GM19099 (cell line): ENCODE measurements around the gene HAUS1.

Experiments used
- POLR2A ChIP-seq: IDR thresholded peaks from 3 replicates; pipeline ENCODE4 v1.6.1; 2011; ENCODE audit warnings: low read depth; ENCODE audit not compliant: insufficient read length; ENCODE audit errors: extremely low read depth

The HAUS1 gene

GRCh38 chr18:46130061-46130460 lies 25.9 kb downstream of the HAUS1 start:
- no peak for TF ChIP-seq POLR2A

- TF ChIP-seq POLR2A: no peak
These were observed 29.3 kb downstream of the HAUS1 start for GRCh38 chr18:46133534-46133933.

GRCh38 chr18:46134920-46135675 lies 30.9 kb downstream of the HAUS1 start:
- no peak for TF ChIP-seq POLR2A

GRCh38 chr18:46140173-46140572 lies 36.0 kb downstream of the HAUS1 start:
- TF ChIP-seq POLR2A: no peak

- TF ChIP-seq POLR2A: no peak
These were observed 37.0 kb downstream of the HAUS1 start for GRCh38 chr18:46141199-46141598.

GRCh38 chr18:46148810-46149209 lies 44.6 kb downstream of the HAUS1 start:
- TF ChIP-seq POLR2A: no peak

- TF ChIP-seq POLR2A: no peak
These were observed 48.2 kb downstream of the HAUS1 start for GRCh38 chr18:46152436-46152807.

GRCh38 chr18:46152808-46153617 lies 48.8 kb downstream of the HAUS1 start:
- no peak for TF ChIP-seq POLR2A

- TF ChIP-seq POLR2A: no peak
These were observed 51.5 kb downstream of the HAUS1 start for GRCh38 chr18:46155641-46156051.

GRCh38 chr18:46156124-46156745 lies 52.0 kb downstream of the HAUS1 start:
- no peak for TF ChIP-seq POLR2A

GRCh38 chr18:46156843-46157242 lies 52.7 kb downstream of the HAUS1 start:
- TF ChIP-seq POLR2A: no peak

- TF ChIP-seq POLR2A: no peak
These were observed 54.3 kb downstream of the HAUS1 start for GRCh38 chr18:46158499-46158898.

- no peak for TF ChIP-seq POLR2A
These were observed 56.0 kb downstream of the HAUS1 start for GRCh38 chr18:46160050-46160798.

- no peak for TF ChIP-seq POLR2A
These were observed 57.7 kb downstream of the HAUS1 start for GRCh38 chr18:46161703-46162396.
